ENCODE results near the gene MON1B.
A peak's percentile ranks its signal among the peaks of the same experiment; 100 is the strongest.

Gene MON1B

GRCh38 chr16:77207030-77207429, 16.0 kb downstream of the MON1B start:
- H4K20me1 ChIP-seq (ENCODE audit: insufficient read depth, low read length, poor library complexity, severe bottlenecking), result no peaks in the 10 kb centered on the region
- H3F3A ChIP-seq (ENCODE audit: low read depth), result no peaks in the 10 kb centered on the region
- no peaks in the 10 kb centered on the region for H3K9me3 ChIP-seq (ENCODE audit: insufficient read depth, low read depth, low read length)
- H3K36me3 ChIP-seq (ENCODE audit: insufficient read depth, low read length), result no peaks in the 10 kb centered on the region
- no peaks in the 10 kb centered on the region for H3K79me2 ChIP-seq (ENCODE audit: insufficient read depth, low read length)
- H3K27me3 ChIP-seq (ENCODE audit: insufficient read depth, low read length, poor library complexity, severe bottlenecking), result no peaks in the 10 kb centered on the region
- no peak overlapping the region for H3K4me3 ChIP-seq (ENCODE audit: low read length, poor library complexity, severe bottlenecking)
- TF ChIP-seq CTCF (conservative IDR thresholded peaks at IDR 0.05; ENCODE audit: low read length) (no peak), EZH2phosphoT487 (IDR thresholded peaks at IDR 0.05; ENCODE audit: borderline replicate concordance) (no peak)
- H3K4me2 ChIP-seq (ENCODE audit: low read depth, low read length, poor library complexity, severe bottlenecking), result no peak overlapping the region
- H3K9ac ChIP-seq (ENCODE audit: low read depth, low read length, poor library complexity, severe bottlenecking), result no peak overlapping the region
- H3K9me2 ChIP-seq (replicated peaks; ENCODE audit: low read depth, low read length), result no peaks in the 10 kb centered on the region
- no peaks in the 10 kb centered on the region for H3K4me1 ChIP-seq (ENCODE audit: insufficient read depth, low read length, poor library complexity, severe bottlenecking)
- H2AFZ ChIP-seq (ENCODE audit: low read length), result no peak overlapping the region

DNA sequence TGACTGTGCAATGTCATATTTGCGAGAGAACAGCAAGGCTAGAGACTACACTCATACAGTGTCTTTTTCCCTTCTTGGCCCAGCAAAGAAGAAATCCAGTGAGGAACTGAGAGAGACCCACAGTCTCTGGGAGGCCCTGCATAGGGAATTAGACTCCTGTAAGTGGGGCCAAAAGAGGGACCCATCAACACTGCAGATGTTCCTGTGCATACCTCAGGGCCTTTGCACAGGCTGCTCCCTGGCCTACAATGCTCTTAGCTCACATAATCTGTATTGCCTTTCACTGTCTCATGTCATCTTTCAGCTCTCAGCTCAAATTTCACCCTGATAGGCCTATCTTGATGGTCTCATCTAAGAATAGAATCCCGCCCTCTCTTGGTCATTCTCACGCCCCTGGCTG, 17.4 kb downstream of the MON1B start:
- Histone ChIP-seq H3K4me1 (ENCODE audit: insufficient read depth, low read length, poor library complexity, severe bottlenecking) (no peaks in the 10 kb centered on the region), H2AFZ (ENCODE audit: low read length) (no peak overlapping the region), H3K27me3 (ENCODE audit: insufficient read depth, low read length, poor library complexity, severe bottlenecking) (no peaks in the 10 kb centered on the region), H4K20me1 (ENCODE audit: insufficient read depth, low read length, poor library complexity, severe bottlenecking) (no peaks in the 10 kb centered on the region), H3K79me2 (ENCODE audit: insufficient read depth, low read length) (no peaks in the 10 kb centered on the region), H3K4me2 (ENCODE audit: low read depth, low read length, poor library complexity, severe bottlenecking) (no peak overlapping the region), H3K9ac (ENCODE audit: low read depth, low read length, poor library complexity, severe bottlenecking) (no peak overlapping the region), H3K4me3 (ENCODE audit: low read length, poor library complexity, severe bottlenecking) (no peak overlapping the region), H3F3A (ENCODE audit: low read depth) (no peaks in the 10 kb centered on the region), H3K36me3 (ENCODE audit: insufficient read depth, low read length) (no peaks in the 10 kb centered on the region), H3K9me3 (ENCODE audit: insufficient read depth, low read depth, low read length) (no peaks in the 10 kb centered on the region), H3K9me2 (replicated peaks; ENCODE audit: low read depth, low read length) (no peaks in the 10 kb centered on the region)
- TF ChIP-seq EZH2phosphoT487 (IDR thresholded peaks at IDR 0.05; ENCODE audit: borderline replicate concordance) (no peak), CTCF (conservative IDR thresholded peaks at IDR 0.05; ENCODE audit: low read length) (no peak)

- H3K9me2 ChIP-seq (replicated peaks; ENCODE audit: low read depth, low read length), result no peaks in the 10 kb centered on the region
- no peaks in the 10 kb centered on the region for H3K79me2 ChIP-seq (ENCODE audit: insufficient read depth, low read length)
- no peaks in the 10 kb centered on the region for H3K9me3 ChIP-seq (ENCODE audit: insufficient read depth, low read depth, low read length)
- H3K4me3 ChIP-seq (ENCODE audit: low read length, poor library complexity, severe bottlenecking), result peak overlapping the region; percentile 77
- H3K4me2 ChIP-seq (ENCODE audit: low read depth, low read length, poor library complexity, severe bottlenecking), result peak overlapping the region; percentile 47
- H4K20me1 ChIP-seq (ENCODE audit: insufficient read depth, low read length, poor library complexity, severe bottlenecking), result no peaks in the 10 kb centered on the region
- H2AFZ ChIP-seq (ENCODE audit: low read length), result peak overlapping the region; percentile 92
- H3K27me3 ChIP-seq (ENCODE audit: insufficient read depth, low read length, poor library complexity, severe bottlenecking), result no peaks in the 10 kb centered on the region
- peak overlapping the region; percentile 79 for H3K9ac ChIP-seq (ENCODE audit: low read depth, low read length, poor library complexity, severe bottlenecking)
- TF ChIP-seq CTCF (conservative IDR thresholded peaks at IDR 0.05; ENCODE audit: low read length), result no peak
- TF ChIP-seq EZH2phosphoT487 (IDR thresholded peaks at IDR 0.05; ENCODE audit: borderline replicate concordance), result no peak
- H3F3A ChIP-seq (ENCODE audit: low read depth), result no peaks in the 10 kb centered on the region
- H3K36me3 ChIP-seq (ENCODE audit: insufficient read depth, low read length), result no peaks in the 10 kb centered on the region
- H3K4me1 ChIP-seq (ENCODE audit: insufficient read depth, low read length, poor library complexity, severe bottlenecking), result no peaks in the 10 kb centered on the region
Measured at GRCh38 chr16:77211880-77212740, 21.1 kb downstream of the MON1B start.

Data from Loucy (cell line).